Activated gamma-delta T cell (primary cell): ENCODE measurements around the gene DOK4.
"Not testable (repeated sequence)": the region's sequence is repeated elsewhere in the genome, so short reads cannot be mapped to it uniquely, and the experiment has no call there.

Experiments
- DNase-seq: peaks from one replicate; lab custom pipeline; 2025; lab: John Stamatoyannopoulos, UW

The DOK4 gene

DNA sequence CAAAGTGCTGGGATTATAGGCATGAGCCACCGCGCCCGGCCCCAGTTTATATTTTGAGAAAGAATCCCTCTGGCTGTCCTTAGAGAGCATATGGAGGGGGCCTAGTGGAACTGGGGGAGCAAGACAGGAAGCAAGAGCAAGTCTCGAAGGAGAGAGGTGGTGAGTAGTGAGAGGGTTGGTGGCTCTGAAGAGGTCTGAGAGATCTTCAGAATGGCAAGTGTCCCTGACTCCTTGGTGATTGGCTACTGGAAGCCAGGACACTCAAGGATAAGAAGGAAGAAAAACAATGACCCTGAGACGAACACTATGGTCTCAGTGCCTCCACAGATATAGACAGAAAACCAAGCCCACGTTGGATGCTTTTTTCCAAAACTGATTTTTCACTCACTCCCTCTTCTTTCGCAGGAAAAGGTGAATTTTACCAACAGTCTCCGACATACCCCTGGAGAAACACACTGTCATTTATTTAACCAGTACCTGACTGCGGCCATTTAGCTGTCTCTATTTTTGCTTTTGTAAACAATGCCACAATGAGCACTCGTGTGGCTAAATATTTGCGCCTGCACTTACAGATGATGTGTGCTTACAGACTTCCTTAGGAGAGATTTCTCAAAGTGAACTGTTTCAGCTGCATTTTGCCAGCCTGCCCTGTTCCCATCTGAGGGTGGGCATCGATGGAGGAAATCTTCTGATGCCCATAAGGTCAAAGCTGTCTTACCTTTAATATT lies 15.9 kb upstream of the DOK4 start:
- no peak for DNase-seq

- no peak for DNase-seq
Measured at GRCh38 chr16:57501492-57501891, 15.2 kb upstream of the DOK4 start.

- no peak for DNase-seq
Measured at GRCh38 chr16:57500578-57501111, 14.4 kb upstream of the DOK4 start.

DNA sequence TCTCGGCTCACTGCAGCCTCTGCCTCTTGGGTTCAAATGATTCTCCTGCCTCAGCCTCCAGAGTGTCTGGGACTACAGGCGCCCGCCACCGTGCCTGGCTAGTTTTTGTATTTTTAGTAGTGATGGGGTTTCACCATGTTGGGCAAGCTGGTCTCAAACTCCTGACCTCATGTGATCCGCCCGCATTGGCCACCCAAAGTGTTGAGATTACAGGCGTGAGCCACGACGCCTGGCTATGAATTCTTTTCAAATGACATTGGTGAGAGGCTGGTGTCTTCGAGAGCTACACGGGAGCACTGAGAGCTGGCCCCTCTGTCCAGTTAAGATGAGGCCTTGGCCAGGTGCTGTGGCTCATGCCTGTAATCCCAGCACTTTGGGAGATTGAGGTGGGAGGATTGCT lies 13.6 kb upstream of the DOK4 start:
- not testable (repeated sequence) for DNase-seq

DNA sequence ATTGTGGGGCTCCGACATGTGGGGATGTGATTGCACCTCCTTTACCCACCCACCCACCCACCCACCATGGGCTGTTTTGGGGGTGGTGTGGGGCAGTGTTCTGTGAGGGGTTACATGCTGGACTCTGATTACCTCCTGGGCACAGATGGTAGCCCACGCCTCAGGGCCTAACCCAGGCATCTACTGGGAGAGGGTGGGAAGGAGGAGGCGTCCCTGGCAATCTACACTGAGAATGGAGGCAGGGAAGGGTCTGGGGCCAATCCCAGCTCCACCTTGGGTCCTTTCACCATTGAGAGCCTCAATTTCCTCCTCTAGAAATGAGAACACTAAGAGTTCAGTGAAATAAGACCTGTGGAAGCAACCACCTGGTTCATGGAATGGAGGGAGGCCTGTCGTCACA lies 11.7 kb upstream of the DOK4 start:
- DNase-seq, result no peak

DNA sequence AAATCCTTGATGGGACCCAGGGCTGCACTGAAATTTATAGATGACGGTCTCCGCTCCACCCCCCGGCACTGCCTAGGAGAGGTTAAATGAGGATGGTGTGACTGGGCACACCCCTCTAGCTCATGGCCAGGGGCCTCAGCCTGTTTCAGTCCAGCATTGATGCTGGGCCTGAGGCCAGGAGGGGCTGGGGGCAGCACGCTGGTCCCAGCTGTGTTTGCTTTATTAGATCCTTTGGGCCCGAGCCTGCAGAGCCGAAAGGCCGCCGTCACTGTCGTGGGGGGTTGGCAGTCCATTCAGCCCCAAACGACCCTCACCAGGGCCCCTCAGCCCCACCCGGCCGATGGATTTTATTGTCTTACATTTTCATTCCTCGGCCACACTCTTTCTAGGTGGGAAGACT lies 10.8 kb upstream of the DOK4 start:
- no peak for DNase-seq

DNA sequence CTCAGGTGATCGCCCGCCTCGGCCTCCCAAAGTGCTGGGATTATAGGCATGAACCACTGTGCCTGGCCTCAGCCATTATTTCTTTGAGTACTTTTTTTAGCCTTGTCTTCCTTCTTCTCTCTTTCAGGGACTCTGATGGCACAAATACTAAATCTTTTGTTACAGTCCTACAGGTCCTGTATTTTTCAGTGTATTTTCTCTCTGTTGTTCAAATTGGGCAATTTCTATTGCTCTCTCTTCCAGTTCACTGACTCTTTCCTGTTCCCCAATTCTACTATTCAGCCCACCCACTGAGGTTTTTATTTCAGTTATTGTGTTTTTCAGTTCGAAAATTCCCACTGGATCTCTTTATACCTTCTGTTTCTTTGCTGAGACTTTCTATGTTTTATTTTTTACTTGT lies 7.5 kb upstream of the DOK4 start:
- no peak for DNase-seq

DNA sequence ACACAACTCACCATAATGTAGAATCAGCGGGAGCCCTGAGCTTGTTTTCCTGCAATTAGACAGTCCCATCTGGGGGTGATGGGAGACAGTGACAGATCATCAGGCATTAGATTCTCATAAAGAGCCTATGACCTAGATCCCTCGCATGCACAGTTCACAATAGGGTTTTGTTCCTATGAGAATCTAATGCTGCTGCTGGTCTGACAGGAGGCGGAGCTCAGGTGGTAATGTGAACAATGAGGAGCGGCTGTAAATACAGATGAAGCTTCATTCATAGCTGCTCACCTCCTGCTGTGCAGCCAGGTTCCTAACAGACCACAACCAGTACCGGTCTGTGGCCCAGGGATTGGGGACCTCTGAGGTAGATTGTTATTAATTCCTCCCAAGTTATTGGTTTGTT lies 2.9 kb upstream of the DOK4 start:
- no peak for DNase-seq

- no peak for DNase-seq
Measured at GRCh38 chr16:57486858-57487834, 853 bp upstream of the DOK4 start.

DNA sequence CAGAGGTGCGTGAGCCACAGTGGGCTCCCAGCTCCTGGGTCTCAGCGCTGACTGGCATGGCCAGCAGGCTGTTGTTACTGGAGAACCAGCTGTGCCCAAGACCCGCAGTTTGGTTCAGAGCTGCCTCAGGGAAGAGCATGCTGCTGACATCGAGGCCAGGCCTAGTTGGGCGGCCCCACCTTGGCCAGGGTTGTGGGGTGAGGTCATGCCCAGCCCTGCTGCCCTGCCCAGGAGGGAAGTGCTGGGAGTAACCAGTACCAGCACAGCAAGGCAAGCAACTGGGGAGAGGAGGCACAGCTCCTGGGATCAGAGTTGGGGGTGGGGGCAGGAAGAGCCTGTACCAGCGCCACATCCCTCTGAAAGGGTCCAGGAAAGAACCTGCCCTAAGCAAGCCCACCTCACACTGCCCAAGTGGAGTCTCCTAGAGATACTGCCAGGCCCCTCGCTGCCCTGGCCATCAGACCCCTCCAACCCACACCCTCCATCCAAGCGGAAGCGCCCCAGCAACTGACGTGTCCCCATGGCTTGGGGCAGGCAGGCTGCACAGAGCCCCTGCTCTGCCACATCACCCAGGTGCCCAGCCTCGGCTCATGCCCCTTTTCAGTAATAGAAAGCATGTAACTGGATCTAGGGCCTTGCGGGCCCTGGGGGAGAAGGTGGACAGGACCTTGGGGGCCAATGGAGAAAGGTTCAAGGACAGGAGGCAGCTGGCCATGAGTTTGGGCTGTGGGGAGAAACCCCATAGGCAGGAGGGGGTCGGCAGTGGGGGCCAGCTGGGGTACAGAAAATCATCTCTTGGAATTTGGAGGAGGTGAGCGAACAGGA lies 990 bp downstream of the DOK4 start:
- no peak for DNase-seq

GRCh38 chr16:57484515-57485005 lies 1.7 kb downstream of the DOK4 start:
- DNase-seq, result no peak

DNA sequence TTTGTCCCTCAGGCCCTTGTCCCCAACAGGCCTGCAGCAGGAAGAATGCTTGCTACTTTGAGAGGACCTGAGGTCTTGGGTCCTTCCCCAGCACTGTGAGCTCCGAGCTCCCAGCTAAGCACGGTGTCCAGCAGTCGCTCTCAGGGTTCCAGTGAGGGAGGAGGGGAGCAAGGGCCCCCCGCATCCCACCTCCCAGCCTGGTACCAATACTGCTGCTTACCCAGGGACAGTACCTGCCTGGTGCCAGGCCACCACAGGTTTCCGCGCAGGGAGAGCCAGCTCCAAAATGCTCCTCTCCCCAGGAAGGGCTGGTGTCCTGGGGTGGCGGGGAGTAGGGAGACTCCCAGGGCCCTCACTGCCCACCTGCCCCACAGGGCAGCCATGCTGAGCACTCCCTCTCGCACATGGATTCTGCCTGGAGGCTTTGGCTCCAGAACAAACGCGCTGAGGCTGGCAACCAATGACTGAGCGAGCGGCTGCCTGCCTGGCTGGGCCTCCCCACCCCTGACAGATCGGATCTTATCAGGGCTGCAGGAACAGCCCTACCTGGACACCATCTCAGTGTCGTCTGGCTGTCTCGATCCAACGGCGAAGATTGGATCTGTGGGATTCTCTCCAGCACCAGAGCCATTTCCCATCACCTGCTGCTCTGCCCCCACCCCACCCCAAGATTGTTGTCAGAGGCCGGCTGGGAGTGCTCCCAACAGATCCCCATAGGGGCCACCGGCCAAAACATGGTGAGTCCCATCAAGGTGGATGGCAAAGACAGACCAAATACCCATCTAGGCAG lies 2.4 kb downstream of the DOK4 start:
- no peak for DNase-seq

GRCh38 chr16:57482845-57483545 lies 3.3 kb downstream of the DOK4 start:
- DNase-seq, result no peak

- DNase-seq, result no peak
Measured at GRCh38 chr16:57481421-57481820, 4.9 kb downstream of the DOK4 start.

GRCh38 chr16:57480754-57481230 lies 5.5 kb downstream of the DOK4 start:
- DNase-seq, result no peak

DNA sequence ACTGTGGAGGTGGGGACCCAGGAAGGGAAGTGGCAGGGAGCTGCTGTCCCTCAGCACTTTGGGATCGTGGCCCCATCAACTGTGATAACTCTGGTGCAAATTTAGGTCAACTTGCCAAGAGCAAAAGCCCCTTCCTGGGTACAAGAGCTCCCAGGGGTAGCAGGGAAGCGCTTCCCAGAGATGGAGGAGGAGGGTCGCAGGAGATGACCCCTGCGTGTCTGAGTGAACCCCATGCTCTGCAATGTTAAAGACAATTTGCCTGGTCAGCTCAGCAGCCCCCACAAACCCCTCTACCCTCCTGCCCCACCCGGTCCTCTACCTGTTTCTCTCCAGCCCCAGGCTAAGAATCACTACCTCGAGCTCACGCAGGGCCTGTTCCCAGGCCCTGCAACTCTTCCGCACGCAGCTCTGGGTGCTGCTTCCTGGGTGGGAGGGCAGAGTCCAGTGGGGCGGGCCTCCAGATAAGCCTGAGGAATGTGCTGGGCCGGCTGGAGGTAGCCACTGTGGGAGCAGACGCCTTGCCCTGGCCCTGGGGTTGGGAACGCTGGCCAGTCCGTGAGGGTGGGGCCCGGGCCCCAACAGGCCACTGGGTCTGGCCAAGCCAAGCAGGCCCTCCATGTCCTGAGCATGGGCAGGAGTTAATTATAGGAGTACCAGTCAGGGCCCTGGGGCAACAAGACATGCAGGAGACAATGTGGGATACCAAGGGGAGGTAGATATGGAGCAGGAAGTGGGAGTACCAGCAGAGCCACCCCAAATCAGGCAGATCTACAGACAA lies 6.1 kb downstream of the DOK4 start:
- DNase-seq, result no peak

GRCh38 chr16:57479205-57479975 lies 6.9 kb downstream of the DOK4 start:
- no peak for DNase-seq

DNA sequence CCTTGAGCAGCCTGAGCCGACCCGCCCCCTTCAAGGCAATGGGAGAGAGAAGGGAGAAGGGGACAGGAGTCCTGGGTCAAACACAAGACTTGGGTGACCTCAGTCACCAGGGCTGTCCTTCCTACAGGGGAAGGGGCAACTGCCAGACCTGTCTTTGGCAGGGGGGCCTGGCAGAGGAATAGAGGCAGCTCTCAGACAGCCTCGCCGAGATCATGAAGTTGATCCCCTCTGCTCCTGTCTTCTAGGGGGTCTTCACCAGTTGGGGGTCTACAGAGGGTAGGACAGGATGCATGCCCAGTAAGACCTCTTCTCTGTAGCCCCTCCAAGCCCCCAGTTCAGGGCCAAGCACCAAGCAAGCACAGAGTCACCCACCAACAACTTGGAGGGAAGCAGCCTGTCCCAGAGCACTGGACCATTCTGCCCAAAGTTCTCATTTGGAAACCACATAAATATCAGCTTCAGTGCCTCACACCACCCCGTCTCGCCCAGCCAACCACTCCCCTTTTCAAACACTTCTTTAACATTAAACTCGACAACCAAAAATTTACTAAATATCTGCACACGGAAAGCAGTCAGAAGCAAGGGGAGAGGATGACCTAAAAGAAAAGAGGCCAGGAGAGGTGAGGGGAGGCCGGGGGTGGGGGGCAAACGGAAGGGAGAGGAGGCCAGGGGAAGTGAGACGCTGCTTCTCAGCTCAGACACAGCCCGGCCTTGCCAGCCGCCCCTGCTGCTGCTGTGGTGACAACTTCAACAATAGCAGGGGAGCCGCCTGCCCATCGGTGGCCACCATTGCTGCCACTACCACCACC lies 7.7 kb downstream of the DOK4 start:
- DNase-seq, result no peak
